HepG2 (cell line): ENCODE results near the gene PANK3. TPM values are rescaled to one million over a fixed set of nuclear protein-coding genes. Genes with fewer than 3 reads are reported as not detected.

Experiments
- ATAC-seq: fragments of 200-7000 bp; cut with Tn5 transposase; 3 replicates; pipeline ENCODE4 v1.9.1; 2020; ENCODE audit warnings: mild to moderate bottlenecking, moderate library complexity
- BruUV-seq: library from RNA; stranded (reverse); fragments of 400-500 nt; replicated peaks from 2 replicates; lab custom pipeline; 2021; lab: Mats Ljungman, UMichigan
- CTCF ChIA-PET: fragments of 300-600 bp; formaldehyde crosslinking; extraction: SDS; loops from one replicate; lab custom pipeline; 2021; ENCODE audit warnings: low total read pairs, inconsistent platforms, low intra/inter-chr PET ratio; lab: Yijun Ruan, JAX
- POLR2A ChIA-PET: fragments of 350-600 bp; sonication (Branson Sonifier 250); formaldehyde crosslinking; loops from one replicate; lab custom pipeline; 2020; ENCODE audit warnings: antibody characterized with exemption, inconsistent platforms; lab: Yijun Ruan, JAX
- DNase-seq: peaks from one replicate; pipeline ENCODE4 v3.0.0-alpha.2; 2015; ENCODE audit warnings: low spot score
- FAIRE-seq: peaks from 3 replicates; lab custom pipeline; 2011; peaks lifted over from hg19 to GRCh38; lab: Jason Lieb, UNC
- H2AFZ ChIP-seq: one replicate; pipeline ENCODE4 v1.6.1; 2011; ENCODE audit warnings: low read length, inconsistent platforms
- H3K27ac ChIP-seq: fragments of 300-600 bp; 3 replicates; pipeline ENCODE4 v1.8.0; 2011; ENCODE audit warnings: mixed run types, mild to moderate bottlenecking, mixed read lengths, low read length, inconsistent platforms; ENCODE audit not compliant: insufficient read depth; ENCODE audit errors: extremely low read length
- H3K27me3 ChIP-seq, 2 experiments: fragments of 200-600 bp in 1 of 2; 2 replicates in 1 of 2; 3 replicates in 1 of 2; pipeline versions ENCODE4 v1.6.0 to v1.8.0; 2011; ENCODE audit warnings: low read length in 2 of 2, mild to moderate bottlenecking in 2 of 2, moderate library complexity in 2 of 2, inconsistent platforms in 1 of 2; ENCODE audit not compliant: insufficient read depth in 2 of 2, control insufficient read depth in 1 of 2
- H3K36me3 ChIP-seq, 2 experiments: fragments of 200-600 bp in 1 of 2; replicated peaks in 1 of 2; 2 replicates in 1 of 2; 3 replicates in 1 of 2; pipeline versions ENCODE4 v1.5.1 to v1.8.0; 2011; ENCODE audit warnings: low read length in 2 of 2, inconsistent platforms in 1 of 2; ENCODE audit not compliant: insufficient read depth in 2 of 2, control insufficient read depth in 1 of 2
- H3K4me1 ChIP-seq: 2 replicates; pipeline ENCODE4 v1.5.1; 2012; ENCODE audit warnings: low read length, inconsistent platforms; ENCODE audit not compliant: insufficient read depth
- H3K4me2 ChIP-seq: 2 replicates; pipeline ENCODE4 v1.6.0; 2011; ENCODE audit warnings: low read depth, low read length, inconsistent platforms
- H3K4me3 ChIP-seq, 3 experiments: fragments of 200-600 bp in 1 of 3; sonication (generic), shearing (Covaris generic) in 1 of 3; replicated peaks in 1 of 3; 2 replicates each; pipeline ENCODE4 v1.5.1; 2011 to 2016; ENCODE audit warnings: low read length in 3 of 3, inconsistent platforms in 2 of 3, low read depth in 2 of 3, mild to moderate bottlenecking in 2 of 3, control low read depth in 1 of 3, mixed read lengths in 1 of 3; ENCODE audit not compliant: insufficient read depth in 1 of 3
- H3K79me2 ChIP-seq: one replicate; pipeline ENCODE4 v1.6.1; 2011; ENCODE audit warnings: low read length, inconsistent platforms; ENCODE audit not compliant: insufficient read depth
- H3K9ac ChIP-seq: 2 replicates; pipeline ENCODE4 v1.6.0; 2011; ENCODE audit warnings: mild to moderate bottlenecking, low read depth, low read length, inconsistent platforms; ENCODE audit not compliant: insufficient read depth
- H3K9me3 ChIP-seq: 2 replicates; pipeline ENCODE4 v1.5.1; 2012; ENCODE audit warnings: mild to moderate bottlenecking, low read length
- H4K20me1 ChIP-seq: 2 replicates; pipeline ENCODE4 v1.6.0; 2011; ENCODE audit warnings: inconsistent platforms, mild to moderate bottlenecking, low read length, moderate library complexity; ENCODE audit not compliant: insufficient read depth
- ADNP ChIP-seq: sonication (generic); formaldehyde crosslinking; IDR thresholded peaks from 2 replicates; pipeline ENCODE4 v1.4.0; 2020; ENCODE audit warnings: missing genetic modification reagents
- AKAP8 ChIP-seq: sonication (generic); formaldehyde crosslinking; IDR thresholded peaks from 2 replicates; pipeline ENCODE4 v1.5.1; 2020; ENCODE audit warnings: mild to moderate bottlenecking, missing genetic modification reagents
- HNF4A ChIP-seq: sonication (generic); formaldehyde crosslinking; IDR thresholded peaks from 2 replicates; pipeline ENCODE4 v1.4.0; 2020; ENCODE audit warnings: missing genetic modification reagents
- ISX ChIP-seq: sonication (generic); formaldehyde crosslinking; conservative IDR thresholded peaks from 2 replicates; pipeline ENCODE4 v1.5.0; 2020; ENCODE audit warnings: missing genetic modification reagents
- JARID2 ChIP-seq: sonication (generic); formaldehyde crosslinking; IDR thresholded peaks from 2 replicates; pipeline ENCODE4 v1.8.1; 2023; ENCODE audit warnings: missing genetic modification reagents, inconsistent platforms; ENCODE audit not compliant: insufficient replicate concordance
- KDM1A ChIP-seq: IDR thresholded peaks from 2 replicates; pipeline ENCODE4 v1.6.1; 2016; ENCODE audit warnings: missing compliant biosample characterization
- SAFB2 ChIP-seq: sonication (generic); formaldehyde crosslinking; IDR thresholded peaks from 2 replicates; pipeline ENCODE4 v1.5.1; 2020; ENCODE audit warnings: missing genetic modification reagents, low read depth, mild to moderate bottlenecking, borderline replicate concordance
- TP53 ChIP-seq: sonication (generic); formaldehyde crosslinking; conservative IDR thresholded peaks from 2 replicates; pipeline ENCODE4 v1.4.0; 2020; ENCODE audit warnings: missing genetic modification reagents
- ZBTB10 ChIP-seq: sonication (generic); formaldehyde crosslinking; IDR thresholded peaks from 2 replicates; pipeline ENCODE4 v1.4.0; 2020; ENCODE audit warnings: missing genetic modification reagents, borderline replicate concordance
- ZBTB7A ChIP-seq: sonication (generic); formaldehyde crosslinking; IDR thresholded peaks from 2 replicates; pipeline ENCODE4 v1.8.0; 2022; ENCODE audit warnings: mild to moderate bottlenecking, missing genetic modification reagents
- ZMYM4 ChIP-seq: sonication (generic); formaldehyde crosslinking; IDR thresholded peaks from 2 replicates; pipeline ENCODE4 v1.8.1; 2023; ENCODE audit warnings: mild to moderate bottlenecking, missing genetic modification reagents
- ZNF776 ChIP-seq: sonication (generic); formaldehyde crosslinking; IDR thresholded peaks from 2 replicates; pipeline ENCODE4 v1.4.0; 2020; ENCODE audit warnings: mild to moderate bottlenecking, missing genetic modification reagents
- ZSCAN25 ChIP-seq: sonication (generic); formaldehyde crosslinking; IDR thresholded peaks from 2 replicates; pipeline ENCODE4 v1.8.0; 2022; ENCODE audit warnings: mild to moderate bottlenecking, missing genetic modification reagents
- WGBS: methylation state at CpG from one replicate; pipeline ENCODE4 v1.1.6; 2017; ENCODE audit warnings: low lambda C conversion rate; 5-methylcytosine and 5-hydroxymethylcytosine counted together
- in situ Hi-C: cut with HindIII; loops from 2 replicates; pipeline ENCODE4 v1.10.0; 2017; ENCODE audit warnings: low pct_unique_long_range_greater_than_20kb; ENCODE audit not compliant: extremely low pct_ligation_motif_present
- intact Hi-C: fragments of 100-400 bp; cut with micrococcal nuclease; formaldehyde crosslinking; loops from one replicate; pipeline ENCODE4 v1.10.0; 2022; ENCODE audit not compliant: unreplicated experiment
- polyA plus RNA-seq, 8 experiments: library from polyadenylated mRNA; depleted of rRNA in 3 of 8; stranded (reverse) in 7 of 8; unstranded in 1 of 8; fragments of >200 nt; fragmentation: Illumina TruSeq in 4 of 8; extraction: Trizol in 4 of 8; gene quantifications; 2 replicates each; pipeline versions ENCODE4 v1.2.1 to v1.2.3, GENCODE V29; 2011 to 2016; ENCODE audit warnings: low read depth in 4 of 8, missing spikeins in 1 of 8, mixed read lengths in 1 of 8; ENCODE audit not compliant: insufficient read depth in 1 of 8
- total RNA-seq, 5 experiments: library from RNA; depleted of rRNA; stranded (reverse); fragments of >200 nt; fragmentation: Illumina TruSeq; extraction: Trizol; gene quantifications; 2 replicates each; pipeline ENCODE4 v1.2.3, GENCODE V29; 2016; ENCODE audit warnings: low read depth in 1 of 5

Gene PANK3
- total and polyA plus RNA-seq, 2 of the 13 experiments (the other 11 are each of a cell fraction or from before 2014, with no cell fraction given) = 26.9 to 69.5 TPM

- H3K9ac ChIP-seq = no peak overlapping the region
- H3K36me3 ChIP-seq = no peaks in the 10 kb centered on the region
- no peak overlapping the region for H3K4me2 ChIP-seq
- no peaks in the 10 kb centered on the region for H3K27me3 ChIP-seq
- H3K4me1 ChIP-seq = peaks cover 40% of the 10 kb centered on the region
- H4K20me1 ChIP-seq = no peaks in the 10 kb centered on the region
- no peaks in the 10 kb centered on the region for H3K79me2 ChIP-seq
- H2AFZ ChIP-seq = no peak overlapping the region
- ChIA-PET CTCF (no interaction called here), POLR2A (no interaction called here)
- TF ChIP-seq ZMYM4 (CRISPR knock-in tag) (no peak), HNF4A (no peak), ZBTB7A (CRISPR knock-in tag) (no peak), ISX (CRISPR knock-in tag) (no peak), SAFB2 (CRISPR knock-in tag) (no peak), ZNF776 (no peak), JARID2 (no peak), ZSCAN25 (CRISPR knock-in tag) (no peak), TP53 (CRISPR knock-in tag) (no peak), AKAP8 (no peak), ADNP (no peak), ZBTB10 (CRISPR knock-in tag) (no peak), KDM1A (CRISPR knock-in tag) (no peak)
- 0 out of 3 replicates have a peak, but pooled peaks have one; percentile 27 for ATAC-seq
- intact Hi-C loops (no loop called here), in situ Hi-C loops (no loop called here)
- DNase-seq = no peak
- no TSS peak for BruUV-seq
- H3K9me3 ChIP-seq = no peaks in the 10 kb centered on the region
- FAIRE-seq = no peak
- no peak overlapping the region for H3K4me3 ChIP-seq
- no peak overlapping the region for H3K27ac ChIP-seq
- WGBS = 60% methylated on average over 2 of the region's 2 CpGs
Observed at GRCh38 chr5:168608821-168609220, 29.7 kb upstream of the PANK3 start.
